Fibroblast of lung (primary cell): ENCODE results near the gene CCKAR.

Source experiments
- EZH2 ChIP-seq: IDR thresholded peaks from 2 replicates; pipeline ENCODE4 v1.5.1; 2012; ENCODE audit warnings: low read length, control low read depth, mild to moderate bottlenecking; ENCODE audit errors: missing control alignments
- TF ChIP-seq, protein P1 (sequence below), 2 donors: IDR thresholded peaks in 1 of 2; conservative IDR thresholded peaks in 1 of 2; 1 replicate in 1 of 2; 2 replicates in 1 of 2; pipeline ENCODE4 v1.5.1; 2011 to 2012; ENCODE audit warnings: low read length in 2 of 2, control low read depth in 1 of 2, inconsistent platforms in 1 of 2, low read depth in 1 of 2, mild to moderate bottlenecking in 1 of 2

DNA sequence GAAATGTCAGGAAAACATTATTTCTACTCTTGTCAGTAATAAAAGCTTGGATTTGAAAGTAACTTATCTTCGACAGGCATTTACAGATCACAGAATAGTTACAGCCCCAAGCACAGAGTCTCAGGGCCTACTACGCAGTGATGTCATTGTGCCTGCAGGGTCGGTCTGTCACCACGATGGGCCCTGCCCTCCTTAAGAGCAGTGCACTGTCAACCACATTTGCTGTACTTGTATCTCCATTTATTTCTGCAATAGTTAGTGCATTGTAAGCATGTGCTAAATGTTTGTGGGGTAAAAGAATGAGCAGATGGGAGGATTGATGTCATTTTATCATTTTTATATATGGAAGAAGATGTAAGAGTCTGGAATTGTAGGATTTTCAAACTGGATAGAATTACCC, 13.6 kb upstream of the CCKAR start:
- TF ChIP-seq, protein P1, sequence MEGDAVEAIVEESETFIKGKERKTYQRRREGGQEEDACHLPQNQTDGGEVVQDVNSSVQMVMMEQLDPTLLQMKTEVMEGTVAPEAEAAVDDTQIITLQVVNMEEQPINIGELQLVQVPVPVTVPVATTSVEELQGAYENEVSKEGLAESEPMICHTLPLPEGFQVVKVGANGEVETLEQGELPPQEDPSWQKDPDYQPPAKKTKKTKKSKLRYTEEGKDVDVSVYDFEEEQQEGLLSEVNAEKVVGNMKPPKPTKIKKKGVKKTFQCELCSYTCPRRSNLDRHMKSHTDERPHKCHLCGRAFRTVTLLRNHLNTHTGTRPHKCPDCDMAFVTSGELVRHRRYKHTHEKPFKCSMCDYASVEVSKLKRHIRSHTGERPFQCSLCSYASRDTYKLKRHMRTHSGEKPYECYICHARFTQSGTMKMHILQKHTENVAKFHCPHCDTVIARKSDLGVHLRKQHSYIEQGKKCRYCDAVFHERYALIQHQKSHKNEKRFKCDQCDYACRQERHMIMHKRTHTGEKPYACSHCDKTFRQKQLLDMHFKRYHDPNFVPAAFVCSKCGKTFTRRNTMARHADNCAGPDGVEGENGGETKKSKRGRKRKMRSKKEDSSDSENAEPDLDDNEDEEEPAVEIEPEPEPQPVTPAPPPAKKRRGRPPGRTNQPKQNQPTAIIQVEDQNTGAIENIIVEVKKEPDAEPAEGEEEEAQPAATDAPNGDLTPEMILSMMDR (conservative IDR thresholded peaks at IDR 0.05 in 1 of 2, IDR thresholded peaks at IDR 0.05 in 1 of 2; ENCODE audit: low read depth in 1 of 2, low read length in 2 of 2) = no peak
- no peak for TF ChIP-seq EZH2
